Measurements from ENCODE around the gene SLC16A8.

Gene SLC16A8

DNA sequence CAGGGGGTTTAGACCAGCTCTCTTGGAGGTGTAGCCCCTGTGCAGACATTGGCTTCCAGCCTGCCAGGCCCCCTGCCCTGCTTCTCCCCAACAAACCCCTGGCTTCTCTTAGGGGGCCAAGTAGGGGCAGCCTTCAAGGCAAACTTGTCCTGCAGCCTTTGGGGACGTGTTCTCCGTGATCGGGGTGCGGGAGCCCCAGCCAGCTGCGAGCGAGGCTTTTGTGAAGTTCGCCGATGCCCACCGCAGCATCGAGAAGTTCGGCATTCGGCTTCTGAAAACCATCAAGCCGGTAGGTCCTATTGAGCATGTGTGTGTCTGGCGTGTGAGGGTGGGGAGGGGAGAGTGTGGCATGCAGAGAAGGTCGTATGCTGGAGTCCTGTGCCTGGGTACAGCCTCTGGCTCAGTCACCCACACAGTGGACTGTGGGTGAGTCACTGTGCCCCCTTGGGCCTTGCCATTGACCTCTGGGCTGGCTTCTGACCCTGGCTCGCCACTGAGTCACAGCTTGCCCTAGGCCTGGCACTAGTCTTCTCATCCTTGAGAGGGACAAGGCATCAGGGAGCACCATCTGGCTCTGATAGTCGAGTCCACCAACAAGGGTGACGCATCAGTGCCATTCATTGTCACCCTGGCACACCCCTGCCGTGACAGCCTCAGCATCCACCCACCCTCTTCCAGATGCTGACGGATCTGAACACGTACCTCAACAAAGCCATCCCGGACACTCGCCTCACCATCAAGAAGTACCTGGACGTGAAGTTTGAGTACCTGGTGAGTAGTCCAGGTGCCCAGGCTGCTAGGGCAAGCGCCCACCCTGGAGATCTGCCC lies 11.4 kb downstream of the SLC16A8 start:
- DNase-seq (ENCODE audit: low read depth in 2 of 2): no peak

- DNase-seq (ENCODE audit: low read depth in 2 of 2): no peak
Measured at GRCh38 chr22:38071421-38072321, 12.3 kb downstream of the SLC16A8 start.

GRCh38 chr22:38070250-38070921 lies 13.6 kb downstream of the SLC16A8 start:
- no peak for DNase-seq (ENCODE audit: low read depth in 2 of 2)

DNA sequence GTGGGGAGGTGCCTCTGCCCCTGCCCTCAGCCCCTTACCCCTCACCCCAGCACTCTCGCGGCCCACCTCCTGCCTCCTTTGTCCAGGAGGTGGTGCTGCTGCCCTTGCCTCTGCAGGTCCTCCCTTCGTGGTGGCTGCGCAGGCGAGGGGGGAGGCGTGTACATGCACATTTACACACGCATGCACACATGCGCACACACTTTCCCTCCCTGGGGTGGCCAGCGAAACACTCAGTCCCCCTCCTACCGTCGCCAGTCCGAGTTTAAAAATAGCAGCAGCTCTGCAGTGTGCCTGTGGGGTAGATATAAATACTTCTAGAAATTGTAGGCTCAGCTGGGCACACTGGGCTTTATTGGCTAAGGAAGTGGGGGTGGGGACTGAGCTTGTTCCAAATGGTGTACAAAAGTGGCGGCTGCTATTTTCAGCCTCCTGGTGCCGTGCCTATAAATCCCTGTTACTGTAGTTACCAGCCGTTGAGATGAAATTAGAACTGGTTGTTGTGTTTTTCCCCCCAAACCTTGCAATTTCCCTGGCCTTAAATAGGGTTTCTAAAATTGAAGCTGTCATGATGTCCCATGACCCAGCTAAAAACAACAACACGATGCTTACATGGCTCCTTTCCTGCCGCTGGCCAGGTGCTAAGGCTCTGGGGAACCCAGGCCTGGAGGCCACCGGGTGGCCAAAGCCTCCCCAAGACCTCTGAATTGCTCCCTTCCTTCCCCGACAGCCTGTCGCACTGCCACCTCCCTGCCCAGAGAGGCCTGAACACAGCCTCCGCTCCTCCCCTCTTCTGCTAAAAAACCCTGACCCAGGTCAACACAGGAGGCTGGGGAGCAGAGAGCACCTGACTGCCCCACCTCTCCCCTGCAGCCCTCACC lies 14.4 kb downstream of the SLC16A8 start:
- no peak for DNase-seq (ENCODE audit: low read depth in 2 of 2)

GRCh38 chr22:38068641-38069371 lies 15.2 kb downstream of the SLC16A8 start:
- DNase-seq (ENCODE audit: low read depth in 2 of 2): no peak

DNA sequence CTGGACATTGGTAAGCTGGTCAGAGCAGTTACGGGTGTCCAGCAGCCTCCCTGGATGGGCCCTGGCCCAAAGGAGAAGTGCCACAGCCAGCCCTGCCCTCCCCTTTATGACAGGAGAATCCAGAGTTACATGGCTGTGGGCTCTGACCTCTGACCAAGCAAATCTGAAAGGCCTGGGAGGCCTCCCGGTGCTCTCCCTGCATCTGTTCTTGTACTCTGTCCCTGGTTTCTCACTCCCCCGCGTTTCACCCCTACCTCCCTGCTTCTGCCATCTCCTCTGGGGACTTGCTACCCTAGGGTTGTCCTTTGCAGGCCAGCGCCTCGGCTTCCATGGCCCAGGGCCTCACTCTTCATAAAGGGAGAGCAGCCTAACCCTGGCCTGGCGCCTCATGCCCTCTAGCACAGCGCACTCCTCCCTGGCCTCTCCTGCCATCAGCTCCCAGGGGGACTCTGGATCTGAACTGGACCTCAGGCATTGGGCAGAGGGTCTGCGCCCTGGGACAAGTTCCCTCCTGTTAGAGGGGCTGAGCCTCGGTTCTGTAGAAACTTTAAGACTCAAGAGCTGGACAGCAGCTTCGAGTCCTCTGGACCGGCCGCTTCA lies 16.1 kb downstream of the SLC16A8 start:
- DNase-seq (ENCODE audit: low read depth in 2 of 2): no peak

DNA sequence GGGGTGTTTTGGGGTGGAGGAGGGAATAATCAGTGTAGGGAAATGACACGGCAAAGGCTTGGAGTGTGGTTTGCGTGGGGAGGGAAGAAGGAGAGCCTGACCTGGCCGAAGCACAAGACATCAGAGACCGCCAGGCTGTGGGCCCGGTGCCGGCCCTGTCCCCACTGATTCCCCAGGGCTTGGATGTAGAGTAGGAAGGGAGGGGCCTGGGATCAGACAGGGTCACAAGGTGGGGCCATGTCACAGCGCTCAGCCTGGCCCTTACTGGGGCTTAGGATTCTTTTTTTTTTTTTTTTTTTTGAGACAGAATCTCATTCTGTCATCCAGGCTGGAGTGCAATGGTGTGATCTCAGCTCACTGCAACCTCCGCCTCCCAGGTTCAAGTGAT lies 17.0 kb downstream of the SLC16A8 start:
- DNase-seq (ENCODE audit: low read depth in 2 of 2): no peak

GRCh38 chr22:38066381-38067027 lies 17.5 kb downstream of the SLC16A8 start:
- no peak for DNase-seq (ENCODE audit: low read depth in 2 of 2)

DNA sequence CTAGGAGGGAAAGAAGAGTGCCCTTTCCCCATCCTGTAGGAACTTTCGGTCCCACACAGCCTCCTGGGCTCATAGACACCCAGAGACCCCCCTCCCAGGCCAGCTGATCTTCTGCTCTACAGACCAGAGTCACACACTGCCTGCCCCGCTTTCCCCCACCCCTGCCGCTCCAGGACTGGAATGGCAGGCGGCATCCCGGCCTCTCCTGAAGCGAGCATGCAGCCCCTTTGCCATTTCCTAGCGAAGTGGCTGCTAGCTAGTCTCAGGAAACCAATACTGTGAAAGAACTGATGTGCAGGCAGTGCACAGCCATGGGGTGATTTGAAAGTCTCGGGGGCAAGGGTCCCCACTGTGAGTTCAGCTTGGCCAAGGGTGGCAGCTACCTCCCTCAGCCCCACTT lies 18.4 kb downstream of the SLC16A8 start:
- no peak for DNase-seq (ENCODE audit: low read depth in 2 of 2)

DNA sequence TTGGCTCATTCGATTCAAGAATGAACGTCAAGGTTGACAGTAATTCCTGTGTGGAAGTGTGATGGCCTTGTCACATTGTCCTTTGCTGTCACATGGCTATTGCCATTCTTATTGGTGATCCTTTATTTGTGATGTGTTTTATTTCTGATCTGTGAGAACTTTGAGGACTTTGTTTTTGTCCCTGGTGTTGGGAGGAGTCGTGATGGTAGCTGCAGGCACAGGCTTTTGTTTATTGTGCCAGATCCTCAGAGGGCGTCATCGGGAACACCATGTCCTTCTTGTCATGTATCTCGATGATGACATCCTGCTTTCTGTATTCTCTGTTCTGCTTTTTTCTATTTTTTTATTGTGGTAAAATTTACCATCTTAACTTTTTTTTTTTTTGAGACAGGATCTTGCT lies 21.2 kb downstream of the SLC16A8 start:
- DNase-seq (ENCODE audit: low read depth in 2 of 2): no peak

GRCh38 chr22:38056969-38057891 lies 26.8 kb downstream of the SLC16A8 start, which contains the start of gene PICK1:
Gene PICK1 (plus strand): TSS chr22:38057404. CDS start chr22:38057810, 406 bp downstream.
- peak; percentile 67 for DNase-seq (ENCODE audit: low read depth in 2 of 2)

DNA sequence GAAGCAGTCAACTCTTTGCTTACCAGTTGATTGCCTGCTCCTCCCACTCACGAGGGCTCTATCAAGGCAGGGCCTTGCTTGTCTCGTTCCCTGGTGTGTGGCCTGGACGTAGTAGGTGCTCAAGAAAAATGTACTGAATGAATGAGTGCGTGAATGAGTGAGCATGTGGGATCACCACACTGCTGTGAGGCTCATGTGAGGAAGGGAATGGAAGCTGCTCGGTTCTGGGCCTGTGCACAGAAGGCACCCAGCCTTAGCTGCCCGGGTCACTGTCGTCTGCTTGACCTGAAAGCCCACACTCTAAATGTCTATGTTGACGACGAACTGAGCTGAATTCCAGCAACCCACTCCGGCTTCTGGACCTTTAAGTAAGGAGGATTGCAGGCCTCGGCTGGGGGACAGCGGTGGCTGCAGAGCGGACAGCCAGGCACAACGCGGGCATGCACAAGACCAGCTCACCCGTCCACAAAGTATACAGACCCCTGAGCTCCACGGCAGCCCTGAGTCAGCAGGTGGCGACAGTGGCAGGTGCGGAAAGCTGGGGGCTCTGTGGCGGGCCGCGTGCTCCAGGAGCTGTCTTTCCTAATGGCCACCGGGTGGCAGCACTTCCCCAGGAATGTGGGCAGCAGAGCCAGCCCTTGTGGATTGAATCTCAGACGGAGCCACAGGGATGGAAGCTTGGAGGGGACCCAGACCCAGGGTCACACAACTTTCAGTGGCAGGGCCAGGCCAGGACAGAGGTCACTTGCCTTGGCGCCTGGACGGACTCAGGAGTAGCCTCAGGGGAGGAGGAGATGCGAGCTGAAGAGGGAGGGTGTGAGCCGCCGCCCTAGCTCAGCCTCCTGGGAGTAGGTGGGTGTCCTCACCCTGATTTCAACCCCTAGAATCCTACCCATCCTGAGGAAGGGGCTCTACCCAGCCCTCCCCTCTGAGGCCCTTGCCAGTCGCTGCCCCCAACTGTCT lies 31.8 kb downstream of the SLC16A8 start:
- DNase-seq (ENCODE audit: low read depth in 2 of 2): peak; percentile 17 to 42

DNA sequence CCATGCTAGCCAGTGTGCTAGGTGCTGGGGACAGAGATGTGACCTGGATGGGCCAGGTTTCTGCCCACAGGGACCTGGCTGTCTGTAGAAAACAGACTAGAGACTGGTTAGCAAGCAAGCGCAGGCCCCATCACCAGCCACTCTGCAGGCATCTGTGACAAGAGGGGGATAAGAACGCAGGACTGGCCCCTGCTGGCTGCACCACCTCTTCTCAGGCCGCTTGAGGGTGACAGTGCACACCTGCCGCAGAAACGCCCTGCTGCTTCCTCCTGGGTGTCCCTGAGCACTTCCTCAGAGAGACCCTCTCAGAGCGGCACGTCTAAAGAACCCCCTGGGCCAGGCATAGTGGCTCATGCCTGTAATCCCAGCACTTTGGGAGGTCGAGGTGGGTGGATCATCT lies 32.7 kb downstream of the SLC16A8 start:
- DNase-seq (ENCODE audit: low read depth in 2 of 2): no peak

DNA sequence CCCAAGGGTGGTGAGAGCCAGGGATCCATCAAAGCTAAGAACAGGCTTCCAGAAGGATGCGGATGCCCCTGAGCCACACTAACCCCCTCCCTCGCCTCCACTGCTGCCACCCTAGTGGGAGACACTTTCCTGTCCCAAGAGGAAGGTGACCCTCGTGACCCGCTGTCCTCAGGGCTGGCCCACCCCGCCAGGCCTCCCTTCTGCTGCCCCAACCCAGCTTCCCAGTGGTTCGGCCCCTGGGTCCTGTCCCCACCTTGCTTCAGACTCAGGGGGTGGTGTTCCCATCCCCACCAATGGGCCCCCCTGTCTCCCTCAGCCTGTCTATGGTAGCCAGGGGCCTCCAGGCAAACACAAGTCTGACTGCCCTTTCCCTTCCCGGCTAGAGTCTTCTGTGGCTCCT lies 33.3 kb downstream of the SLC16A8 start:
- no peak for DNase-seq (ENCODE audit: low read depth in 2 of 2)

DNA sequence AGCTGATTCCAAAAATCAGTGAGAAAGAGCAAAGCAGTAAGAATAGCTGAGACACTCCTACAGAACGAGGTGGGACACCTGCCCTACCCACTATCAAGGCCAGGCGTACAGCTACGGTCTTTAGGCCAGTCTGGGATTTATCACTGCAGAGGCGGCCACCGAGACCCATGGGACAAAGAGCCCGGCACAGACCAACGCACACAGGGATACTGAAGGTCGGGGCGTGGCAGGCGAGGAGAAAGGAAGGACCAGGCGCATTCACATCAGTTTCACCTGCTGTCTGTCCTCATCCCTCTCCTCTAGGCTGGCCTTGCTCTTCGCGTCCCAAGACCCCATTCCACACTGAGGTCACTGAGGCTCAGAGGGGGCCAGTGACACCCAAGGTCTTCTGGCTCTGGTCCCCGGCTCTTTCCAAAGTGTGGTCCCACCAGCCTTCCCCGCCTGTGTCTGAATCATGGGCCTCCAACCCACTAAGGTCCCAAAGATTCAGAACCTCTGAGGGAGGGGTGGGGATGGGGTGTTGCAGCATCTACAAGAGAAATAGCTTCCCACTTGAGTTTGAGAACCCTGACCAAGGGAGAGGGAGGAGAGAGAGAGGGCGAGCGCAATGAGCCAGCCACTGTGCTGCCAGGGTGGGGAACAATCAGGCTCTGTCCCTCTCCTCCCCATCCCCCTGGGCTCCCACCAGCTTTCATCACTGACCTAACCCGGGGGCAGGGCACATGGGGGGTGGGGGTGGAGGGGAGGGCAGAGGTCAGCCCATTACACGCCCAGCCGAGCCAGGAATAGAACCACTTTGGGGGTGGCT lies 34.0 kb downstream of the SLC16A8 start:
- DNase-seq (ENCODE audit: low read depth in 2 of 2): no peak

GRCh38 chr22:38046070-38046748 lies 37.8 kb downstream of the SLC16A8 start:
- DNase-seq (ENCODE audit: low read depth in 2 of 2): no peak

Data from fibroblast of skin of left biceps (primary cell).